ENCODE results near the gene TENT5C. TPM values are rescaled to one million over a fixed set of nuclear protein-coding genes. Genes with fewer than 3 reads are reported as not detected.

The TENT5C gene
- total and polyA plus RNA-seq, 2 of the 8 experiments (the other 6 are each of a cell fraction or from before 2014, with no cell fraction given), result 0.38 to 0.99 TPM

DNA sequence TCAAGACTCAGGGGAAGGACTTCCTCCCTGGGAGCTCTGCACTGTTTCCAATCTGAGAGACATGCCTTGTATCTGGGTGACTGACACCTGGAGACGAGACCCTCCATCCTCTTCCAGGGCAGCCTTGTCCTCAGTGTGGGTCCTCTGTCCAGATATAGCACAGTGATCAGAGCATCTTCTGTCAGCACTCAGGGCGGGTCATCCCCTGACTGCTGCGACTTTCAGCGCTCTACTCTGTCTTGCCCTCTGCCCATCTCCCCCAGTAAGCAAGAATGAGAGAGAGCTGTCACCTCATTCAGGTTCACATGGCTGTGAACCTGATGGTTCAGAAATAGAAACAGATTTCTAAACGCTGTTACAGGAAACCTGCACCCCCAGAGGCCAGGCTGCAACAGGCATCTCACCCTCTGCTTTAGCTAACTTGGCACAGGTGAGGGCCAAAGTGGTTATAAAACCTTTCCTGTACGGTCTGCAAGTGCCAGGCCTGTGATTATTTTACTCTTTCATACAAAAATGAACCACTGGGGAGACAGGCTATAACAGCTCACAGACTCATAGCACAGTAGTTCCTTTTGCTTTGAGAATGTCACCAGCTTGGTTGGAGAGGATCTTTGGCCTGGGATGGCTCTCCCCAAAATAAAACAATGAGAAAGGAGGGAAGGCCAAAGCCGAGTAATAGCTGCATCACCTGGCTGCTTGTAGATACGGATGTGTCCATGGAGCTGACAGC, 11.4 kb upstream of the TENT5C start (continued):
- TF ChIP-seq, protein P1, sequence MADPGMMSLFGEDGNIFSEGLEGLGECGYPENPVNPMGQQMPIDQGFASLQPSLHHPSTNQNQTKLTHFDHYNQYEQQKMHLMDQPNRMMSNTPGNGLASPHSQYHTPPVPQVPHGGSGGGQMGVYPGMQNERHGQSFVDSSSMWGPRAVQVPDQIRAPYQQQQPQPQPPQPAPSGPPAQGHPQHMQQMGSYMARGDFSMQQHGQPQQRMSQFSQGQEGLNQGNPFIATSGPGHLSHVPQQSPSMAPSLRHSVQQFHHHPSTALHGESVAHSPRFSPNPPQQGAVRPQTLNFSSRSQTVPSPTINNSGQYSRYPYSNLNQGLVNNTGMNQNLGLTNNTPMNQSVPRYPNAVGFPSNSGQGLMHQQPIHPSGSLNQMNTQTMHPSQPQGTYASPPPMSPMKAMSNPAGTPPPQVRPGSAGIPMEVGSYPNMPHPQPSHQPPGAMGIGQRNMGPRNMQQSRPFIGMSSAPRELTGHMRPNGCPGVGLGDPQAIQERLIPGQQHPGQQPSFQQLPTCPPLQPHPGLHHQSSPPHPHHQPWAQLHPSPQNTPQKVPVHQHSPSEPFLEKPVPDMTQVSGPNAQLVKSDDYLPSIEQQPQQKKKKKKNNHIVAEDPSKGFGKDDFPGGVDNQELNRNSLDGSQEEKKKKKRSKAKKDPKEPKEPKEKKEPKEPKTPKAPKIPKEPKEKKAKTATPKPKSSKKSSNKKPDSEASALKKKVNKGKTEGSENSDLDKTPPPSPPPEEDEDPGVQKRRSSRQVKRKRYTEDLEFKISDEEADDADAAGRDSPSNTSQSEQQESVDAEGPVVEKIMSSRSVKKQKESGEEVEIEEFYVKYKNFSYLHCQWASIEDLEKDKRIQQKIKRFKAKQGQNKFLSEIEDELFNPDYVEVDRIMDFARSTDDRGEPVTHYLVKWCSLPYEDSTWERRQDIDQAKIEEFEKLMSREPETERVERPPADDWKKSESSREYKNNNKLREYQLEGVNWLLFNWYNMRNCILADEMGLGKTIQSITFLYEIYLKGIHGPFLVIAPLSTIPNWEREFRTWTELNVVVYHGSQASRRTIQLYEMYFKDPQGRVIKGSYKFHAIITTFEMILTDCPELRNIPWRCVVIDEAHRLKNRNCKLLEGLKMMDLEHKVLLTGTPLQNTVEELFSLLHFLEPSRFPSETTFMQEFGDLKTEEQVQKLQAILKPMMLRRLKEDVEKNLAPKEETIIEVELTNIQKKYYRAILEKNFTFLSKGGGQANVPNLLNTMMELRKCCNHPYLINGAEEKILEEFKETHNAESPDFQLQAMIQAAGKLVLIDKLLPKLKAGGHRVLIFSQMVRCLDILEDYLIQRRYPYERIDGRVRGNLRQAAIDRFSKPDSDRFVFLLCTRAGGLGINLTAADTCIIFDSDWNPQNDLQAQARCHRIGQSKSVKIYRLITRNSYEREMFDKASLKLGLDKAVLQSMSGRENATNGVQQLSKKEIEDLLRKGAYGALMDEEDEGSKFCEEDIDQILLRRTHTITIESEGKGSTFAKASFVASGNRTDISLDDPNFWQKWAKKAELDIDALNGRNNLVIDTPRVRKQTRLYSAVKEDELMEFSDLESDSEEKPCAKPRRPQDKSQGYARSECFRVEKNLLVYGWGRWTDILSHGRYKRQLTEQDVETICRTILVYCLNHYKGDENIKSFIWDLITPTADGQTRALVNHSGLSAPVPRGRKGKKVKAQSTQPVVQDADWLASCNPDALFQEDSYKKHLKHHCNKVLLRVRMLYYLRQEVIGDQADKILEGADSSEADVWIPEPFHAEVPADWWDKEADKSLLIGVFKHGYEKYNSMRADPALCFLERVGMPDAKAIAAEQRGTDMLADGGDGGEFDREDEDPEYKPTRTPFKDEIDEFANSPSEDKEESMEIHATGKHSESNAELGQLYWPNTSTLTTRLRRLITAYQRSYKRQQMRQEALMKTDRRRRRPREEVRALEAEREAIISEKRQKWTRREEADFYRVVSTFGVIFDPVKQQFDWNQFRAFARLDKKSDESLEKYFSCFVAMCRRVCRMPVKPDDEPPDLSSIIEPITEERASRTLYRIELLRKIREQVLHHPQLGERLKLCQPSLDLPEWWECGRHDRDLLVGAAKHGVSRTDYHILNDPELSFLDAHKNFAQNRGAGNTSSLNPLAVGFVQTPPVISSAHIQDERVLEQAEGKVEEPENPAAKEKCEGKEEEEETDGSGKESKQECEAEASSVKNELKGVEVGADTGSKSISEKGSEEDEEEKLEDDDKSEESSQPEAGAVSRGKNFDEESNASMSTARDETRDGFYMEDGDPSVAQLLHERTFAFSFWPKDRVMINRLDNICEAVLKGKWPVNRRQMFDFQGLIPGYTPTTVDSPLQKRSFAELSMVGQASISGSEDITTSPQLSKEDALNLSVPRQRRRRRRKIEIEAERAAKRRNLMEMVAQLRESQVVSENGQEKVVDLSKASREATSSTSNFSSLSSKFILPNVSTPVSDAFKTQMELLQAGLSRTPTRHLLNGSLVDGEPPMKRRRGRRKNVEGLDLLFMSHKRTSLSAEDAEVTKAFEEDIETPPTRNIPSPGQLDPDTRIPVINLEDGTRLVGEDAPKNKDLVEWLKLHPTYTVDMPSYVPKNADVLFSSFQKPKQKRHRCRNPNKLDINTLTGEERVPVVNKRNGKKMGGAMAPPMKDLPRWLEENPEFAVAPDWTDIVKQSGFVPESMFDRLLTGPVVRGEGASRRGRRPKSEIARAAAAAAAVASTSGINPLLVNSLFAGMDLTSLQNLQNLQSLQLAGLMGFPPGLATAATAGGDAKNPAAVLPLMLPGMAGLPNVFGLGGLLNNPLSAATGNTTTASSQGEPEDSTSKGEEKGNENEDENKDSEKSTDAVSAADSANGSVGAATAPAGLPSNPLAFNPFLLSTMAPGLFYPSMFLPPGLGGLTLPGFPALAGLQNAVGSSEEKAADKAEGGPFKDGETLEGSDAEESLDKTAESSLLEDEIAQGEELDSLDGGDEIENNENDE (IDR thresholded peaks at IDR 0.05; ENCODE audit: insufficient replicate concordance, low read length), result no peak
- TF ChIP-seq CBX5 (IDR thresholded peaks at IDR 0.05; ENCODE audit: low read depth, low read length) (no peak), SP4 (IDR thresholded peaks at IDR 0.05; ENCODE audit: low read length) (no peak), EGR1 (IDR thresholded peaks at IDR 0.05; ENCODE audit: borderline replicate concordance, low read depth, low read length) (no peak), NANOG (IDR thresholded peaks at IDR 0.05; ENCODE audit: insufficient read depth, low read depth, low read length, poor library complexity, severe bottlenecking) (no peak), JUND (IDR thresholded peaks at IDR 0.05; ENCODE audit: low read length) (no peak), POLR2AphosphoS5 (IDR thresholded peaks at IDR 0.05; ENCODE audit: low read depth, low read length) (no peak), RFX5 (IDR thresholded peaks at IDR 0.05; ENCODE audit: borderline replicate concordance, low read depth, low read length) (no peak), ZNF274 (IDR thresholded peaks at IDR 0.05; ENCODE audit: borderline replicate concordance, extremely low read depth, low read length) (no peak)
- TF ChIP-seq, protein P2, sequence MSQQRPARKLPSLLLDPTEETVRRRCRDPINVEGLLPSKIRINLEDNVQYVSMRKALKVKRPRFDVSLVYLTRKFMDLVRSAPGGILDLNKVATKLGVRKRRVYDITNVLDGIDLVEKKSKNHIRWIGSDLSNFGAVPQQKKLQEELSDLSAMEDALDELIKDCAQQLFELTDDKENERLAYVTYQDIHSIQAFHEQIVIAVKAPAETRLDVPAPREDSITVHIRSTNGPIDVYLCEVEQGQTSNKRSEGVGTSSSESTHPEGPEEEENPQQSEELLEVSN (IDR thresholded peaks at IDR 0.05), result no peak
